ENCODE measurements around the gene THAP8. TPM values are rescaled to one million over a fixed set of nuclear protein-coding genes. Genes with fewer than 3 reads are reported as not detected.

The THAP8 gene
- total RNA-seq, 1 experiment from 2014 or later, result 6.6 TPM

DNA sequence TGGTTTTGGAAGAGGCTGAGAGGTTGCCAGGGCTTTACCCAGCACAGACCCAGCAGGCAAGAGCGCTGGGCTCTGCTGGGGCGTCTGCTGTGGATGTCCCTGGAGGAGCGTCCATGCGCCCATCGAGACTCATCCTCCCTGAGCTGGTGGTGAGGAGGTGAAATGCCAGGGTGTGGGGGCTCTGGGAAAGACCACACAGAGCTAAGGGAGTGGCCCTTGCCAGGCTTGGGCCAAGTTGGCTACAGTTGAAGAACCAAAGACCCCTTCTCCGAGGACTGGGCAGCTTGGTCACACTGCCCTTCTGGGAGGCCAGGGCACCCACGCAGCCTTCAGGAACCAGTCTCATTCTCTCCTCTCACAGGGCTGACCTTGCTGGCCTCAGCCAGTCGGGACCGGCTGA is 32.2 kb upstream of the THAP8 start (continued):
- TF ChIP-seq, protein P1, sequence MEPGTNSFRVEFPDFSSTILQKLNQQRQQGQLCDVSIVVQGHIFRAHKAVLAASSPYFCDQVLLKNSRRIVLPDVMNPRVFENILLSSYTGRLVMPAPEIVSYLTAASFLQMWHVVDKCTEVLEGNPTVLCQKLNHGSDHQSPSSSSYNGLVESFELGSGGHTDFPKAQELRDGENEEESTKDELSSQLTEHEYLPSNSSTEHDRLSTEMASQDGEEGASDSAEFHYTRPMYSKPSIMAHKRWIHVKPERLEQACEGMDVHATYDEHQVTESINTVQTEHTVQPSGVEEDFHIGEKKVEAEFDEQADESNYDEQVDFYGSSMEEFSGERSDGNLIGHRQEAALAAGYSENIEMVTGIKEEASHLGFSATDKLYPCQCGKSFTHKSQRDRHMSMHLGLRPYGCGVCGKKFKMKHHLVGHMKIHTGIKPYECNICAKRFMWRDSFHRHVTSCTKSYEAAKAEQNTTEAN (CRISPR knock-in tag; IDR thresholded peaks at IDR 0.05), result no peak

DNA sequence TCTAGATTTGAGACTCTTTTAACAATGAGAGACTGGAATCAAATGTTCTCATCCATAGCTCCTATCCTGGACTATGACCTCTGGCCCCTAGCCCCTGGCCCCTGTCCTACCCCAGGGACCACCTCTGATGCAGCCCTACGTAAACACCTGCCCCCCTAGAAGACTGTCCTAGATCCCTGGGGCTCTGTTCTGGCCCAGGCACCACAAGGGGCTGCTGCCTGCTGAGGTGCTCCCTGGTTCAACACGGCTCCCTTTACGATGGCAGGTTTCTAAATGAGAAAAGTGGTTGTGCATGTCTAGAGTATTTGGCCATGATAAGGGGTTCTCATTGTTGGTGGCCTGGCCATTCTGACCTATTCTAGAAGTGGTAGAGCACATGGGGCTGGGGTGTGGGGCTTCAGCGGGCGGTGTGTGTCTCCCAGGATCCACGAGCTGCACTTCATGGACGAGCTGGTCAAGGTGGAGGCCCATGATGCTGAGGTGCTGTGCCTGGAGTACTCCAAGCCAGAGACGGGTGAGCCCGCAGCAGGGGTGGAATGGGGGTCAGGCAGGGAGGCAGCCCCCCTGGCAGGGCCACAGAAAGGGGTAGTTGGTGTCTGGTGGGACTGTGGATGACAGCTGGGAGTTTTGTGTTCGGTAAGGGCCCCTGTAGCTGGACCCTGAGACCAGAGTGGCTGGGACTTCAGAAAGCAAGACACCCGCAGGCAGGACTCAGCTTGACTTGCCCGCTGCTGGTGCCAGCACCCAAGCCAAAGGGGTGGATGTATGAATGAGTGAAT is 30.3 kb upstream of the THAP8 start:
- Mint-ChIP-seq H3K9me3 (no peaks in the 10 kb centered on the region), H3K4me1 (no peaks in the 10 kb centered on the region), H3K27ac (no peak overlapping the region), H3K4me3 (no peak overlapping the region), H3K27me3 (ENCODE audit: low read depth) (no peaks in the 10 kb centered on the region), H3K36me3 (peaks cover 70% of the 10 kb centered on the region)
- DNase-seq (ENCODE audit: low spot score) (no peak), ATAC-seq (no peak)
- TF ChIP-seq GTF2I (CRISPR knock-in tag; conservative IDR thresholded peaks at IDR 0.05), result no peak
- ChIA-PET CTCF (interaction anchor here (0.9 kb wide), 1 partner anchor 43 kb away, joined by 4 read pairs; no protein-coding TSS in a partner anchor), POLR2A (no interaction called here)

DNA sequence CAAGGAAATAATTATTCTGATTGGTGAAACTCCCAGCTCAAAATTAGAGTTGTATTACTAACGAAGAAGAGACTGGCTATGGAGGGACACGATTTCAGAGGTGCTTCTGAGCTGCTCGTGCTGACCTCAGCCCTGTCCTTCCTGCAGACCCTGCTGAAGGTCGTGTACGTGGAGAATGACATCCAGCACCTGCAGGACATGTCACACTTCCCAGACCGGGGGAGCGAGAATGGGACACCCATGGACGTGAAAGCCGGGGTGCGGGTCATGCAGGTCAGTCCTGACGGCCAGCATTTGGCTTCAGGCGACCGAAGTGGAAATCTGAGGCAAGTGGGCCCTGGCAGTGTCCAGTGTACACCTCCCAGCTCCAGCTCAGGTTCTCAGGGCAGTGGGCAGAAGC is 28.8 kb upstream of the THAP8 start:
- Mint-ChIP-seq H3K27me3 (ENCODE audit: low read depth) (no peaks in the 10 kb centered on the region), H3K9me3 (no peaks in the 10 kb centered on the region), H3K27ac (no peak overlapping the region), H3K4me1 (no peaks in the 10 kb centered on the region), H3K4me3 (no peak overlapping the region), H3K36me3 (peaks cover 62% of the 10 kb centered on the region)
- no peak for ATAC-seq
- TF ChIP-seq MXD4 (CRISPR knock-in tag; IDR thresholded peaks at IDR 0.05; ENCODE audit: borderline replicate concordance) (no peak), TEAD4 (CRISPR knock-in tag; IDR thresholded peaks at IDR 0.05) (no peak), NR1H2 (CRISPR knock-in tag; IDR thresholded peaks at IDR 0.05) (no peak), ZNF423 (CRISPR knock-in tag; IDR thresholded peaks at IDR 0.05) (no peak), ZNF232 (CRISPR knock-in tag; IDR thresholded peaks at IDR 0.05) (no peak)
- TF ChIP-seq, protein P2, sequence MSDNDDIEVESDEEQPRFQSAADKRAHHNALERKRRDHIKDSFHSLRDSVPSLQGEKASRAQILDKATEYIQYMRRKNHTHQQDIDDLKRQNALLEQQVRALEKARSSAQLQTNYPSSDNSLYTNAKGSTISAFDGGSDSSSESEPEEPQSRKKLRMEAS (CRISPR knock-in tag; IDR thresholded peaks at IDR 0.05), result no peak
- no peak for DNase-seq (ENCODE audit: low spot score)
- ChIA-PET CTCF (no interaction called here), POLR2A (no interaction called here)

GRCh38 chr19:36081894-36082293 is 27.8 kb upstream of the THAP8 start:
- H3K36me3 Mint-ChIP-seq, result peaks cover 66% of the 10 kb centered on the region
- TF ChIP-seq IRF2 (CRISPR knock-in tag; IDR thresholded peaks at IDR 0.05; ENCODE audit: borderline replicate concordance, low read depth) (no peak), NFATC4 (CRISPR knock-in tag; IDR thresholded peaks at IDR 0.05) (no peak), GRHL2 (CRISPR knock-in tag; IDR thresholded peaks at IDR 0.05; ENCODE audit: insufficient replicate concordance, severe bottlenecking) (no peak), FOXJ3 (CRISPR knock-in tag; IDR thresholded peaks at IDR 0.05; ENCODE audit: borderline replicate concordance) (no peak), RELA (CRISPR knock-in tag; IDR thresholded peaks at IDR 0.05; ENCODE audit: borderline replicate concordance) (no peak), AFF4 (CRISPR knock-in tag; IDR thresholded peaks at IDR 0.05; ENCODE audit: borderline replicate concordance) (no peak)
- TF ChIP-seq, protein P1 (CRISPR knock-in tag; IDR thresholded peaks at IDR 0.05), result no peak
- no peaks in the 10 kb centered on the region for H3K4me1 Mint-ChIP-seq
- ATAC-seq, result no peak
- no peaks in the 10 kb centered on the region for H3K27me3 Mint-ChIP-seq (ENCODE audit: low read depth)
- ChIA-PET POLR2A (no interaction called here), CTCF (no interaction called here)
- no peaks in the 10 kb centered on the region for H3K9me3 Mint-ChIP-seq
- DNase-seq (ENCODE audit: low spot score), result no peak
- H3K27ac Mint-ChIP-seq, result no peak overlapping the region
- H3K4me3 Mint-ChIP-seq, result no peak overlapping the region

Data from WTC11 (cell line).